Coronary artery (tissue), 2 donors: ENCODE results near the gene TAOK2.
"Not testable (repeated sequence)": the region's sequence is repeated elsewhere in the genome, so short reads cannot be mapped to it uniquely, and the experiment has no call there.

ENCODE experiments used
- DNase-seq: peaks from one replicate; pipeline ENCODE4 v3.0.0-alpha.2; 2017; ENCODE audit warnings: low spot score
- H3K27ac ChIP-seq, 2 donors: fragments of 200-600 bp; sonication (generic); one replicate each; pipeline ENCODE4 v1.5.1; 2016 to 2019
- H3K4me3 ChIP-seq: fragments of 200-600 bp; sonication (generic); 2 replicates; pipeline ENCODE4 v1.5.1; 2016; ENCODE audit warnings: mild to moderate bottlenecking, moderate library complexity
- TF ChIP-seq, protein P1 (sequence below): fragments of 200-600 bp; sonication (generic); IDR thresholded peaks from one replicate; pipeline ENCODE4 v1.5.1; 2019; ENCODE audit warnings: antibody characterized with exemption

TAOK2 gene

DNA sequence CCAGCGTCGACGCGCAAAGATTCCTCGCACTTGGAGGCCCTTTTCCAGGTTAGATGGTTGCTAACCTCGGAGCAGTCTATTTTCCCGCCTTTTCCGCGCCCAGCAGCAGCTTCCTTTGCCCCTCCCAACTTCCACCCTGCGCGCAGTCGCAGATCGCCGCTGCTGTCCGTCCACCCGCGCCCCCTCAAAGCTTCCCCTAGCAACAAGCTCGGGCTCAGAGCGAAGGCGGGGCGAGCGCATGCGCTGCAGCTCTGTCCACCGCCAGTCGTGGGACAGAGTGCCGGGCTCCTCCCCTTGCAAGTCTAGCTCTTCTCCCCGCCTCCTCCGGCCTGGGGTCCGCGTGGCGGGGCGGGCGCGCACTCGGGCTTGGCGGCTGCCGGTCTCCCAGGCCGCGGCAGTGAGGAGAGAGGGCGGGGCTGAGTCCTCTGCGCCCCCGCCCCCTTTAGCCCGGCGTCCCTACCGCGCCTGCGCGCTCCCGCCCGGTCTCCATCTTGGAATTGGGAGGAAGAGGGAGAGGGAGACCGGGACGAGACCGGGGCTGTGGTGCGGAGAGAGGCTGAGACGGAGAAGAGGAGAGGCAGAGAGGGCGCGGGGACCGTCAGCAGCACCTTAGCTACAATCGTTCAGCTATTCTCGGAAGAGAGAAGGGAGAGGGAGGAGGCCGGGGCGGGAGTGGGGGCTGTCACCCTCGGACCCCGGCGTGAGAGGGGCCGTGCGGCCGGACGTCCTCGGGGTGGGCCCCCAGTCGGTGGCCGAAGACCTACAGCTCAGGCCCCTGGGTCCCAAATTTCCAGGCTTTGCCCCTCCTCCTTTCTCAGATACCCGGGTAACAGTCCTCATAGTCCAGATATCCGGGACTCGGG is at the start of gene TAOK2:
Gene TAOK2, plus strand, starts transcription at position 485 of the 863 bp plus-strand sequence. CDS start 3,905 bp downstream, outside the sequence.
- peak within 1 kb of the TSS; percentile 93 to 94 for H3K27ac ChIP-seq
- TF ChIP-seq, protein P1, sequence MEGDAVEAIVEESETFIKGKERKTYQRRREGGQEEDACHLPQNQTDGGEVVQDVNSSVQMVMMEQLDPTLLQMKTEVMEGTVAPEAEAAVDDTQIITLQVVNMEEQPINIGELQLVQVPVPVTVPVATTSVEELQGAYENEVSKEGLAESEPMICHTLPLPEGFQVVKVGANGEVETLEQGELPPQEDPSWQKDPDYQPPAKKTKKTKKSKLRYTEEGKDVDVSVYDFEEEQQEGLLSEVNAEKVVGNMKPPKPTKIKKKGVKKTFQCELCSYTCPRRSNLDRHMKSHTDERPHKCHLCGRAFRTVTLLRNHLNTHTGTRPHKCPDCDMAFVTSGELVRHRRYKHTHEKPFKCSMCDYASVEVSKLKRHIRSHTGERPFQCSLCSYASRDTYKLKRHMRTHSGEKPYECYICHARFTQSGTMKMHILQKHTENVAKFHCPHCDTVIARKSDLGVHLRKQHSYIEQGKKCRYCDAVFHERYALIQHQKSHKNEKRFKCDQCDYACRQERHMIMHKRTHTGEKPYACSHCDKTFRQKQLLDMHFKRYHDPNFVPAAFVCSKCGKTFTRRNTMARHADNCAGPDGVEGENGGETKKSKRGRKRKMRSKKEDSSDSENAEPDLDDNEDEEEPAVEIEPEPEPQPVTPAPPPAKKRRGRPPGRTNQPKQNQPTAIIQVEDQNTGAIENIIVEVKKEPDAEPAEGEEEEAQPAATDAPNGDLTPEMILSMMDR = no peak
- H3K4me3 ChIP-seq = peak within 1 kb of the TSS; percentile 89
- peak; percentile 100 for DNase-seq

DNA sequence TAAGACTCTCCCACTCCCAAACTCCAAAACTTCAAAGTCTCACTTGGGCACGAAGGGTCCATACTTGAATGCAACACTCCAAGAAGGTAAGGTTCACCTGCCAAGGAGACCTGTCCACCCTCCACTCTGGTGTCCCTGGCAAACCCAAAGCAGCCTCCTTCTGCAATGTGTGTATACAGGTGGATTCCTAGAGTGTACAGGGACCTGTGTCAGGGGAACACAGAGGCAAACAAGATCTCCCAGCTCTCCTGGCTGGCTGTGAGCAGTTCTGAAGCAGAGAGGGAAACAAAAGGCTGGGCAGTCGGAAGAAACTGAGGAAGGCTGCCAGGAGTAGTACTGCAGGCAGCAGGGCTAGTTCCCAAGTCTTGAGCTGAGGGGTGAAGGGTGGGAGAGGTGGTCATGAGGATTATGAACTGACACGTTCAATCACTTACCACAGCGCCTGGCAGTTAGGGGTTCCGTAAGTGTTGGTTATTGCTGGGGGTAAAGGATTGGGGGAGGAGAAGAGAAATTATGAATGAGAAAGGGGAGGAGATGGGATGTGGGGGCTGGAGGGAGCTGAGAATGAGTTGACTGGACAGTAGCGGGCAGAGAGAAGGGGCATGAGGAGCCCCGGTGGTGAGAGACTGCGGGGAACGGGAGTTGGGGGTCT is 48.4 kb upstream of the TAOK2 start:
- no peak for DNase-seq
- Histone ChIP-seq H3K4me3 (peak overlapping the region; percentile 95), H3K27ac (peak overlapping the region in 1 of 2 donors; percentile 94)
- TF ChIP-seq, protein P1 = no peak

DNA sequence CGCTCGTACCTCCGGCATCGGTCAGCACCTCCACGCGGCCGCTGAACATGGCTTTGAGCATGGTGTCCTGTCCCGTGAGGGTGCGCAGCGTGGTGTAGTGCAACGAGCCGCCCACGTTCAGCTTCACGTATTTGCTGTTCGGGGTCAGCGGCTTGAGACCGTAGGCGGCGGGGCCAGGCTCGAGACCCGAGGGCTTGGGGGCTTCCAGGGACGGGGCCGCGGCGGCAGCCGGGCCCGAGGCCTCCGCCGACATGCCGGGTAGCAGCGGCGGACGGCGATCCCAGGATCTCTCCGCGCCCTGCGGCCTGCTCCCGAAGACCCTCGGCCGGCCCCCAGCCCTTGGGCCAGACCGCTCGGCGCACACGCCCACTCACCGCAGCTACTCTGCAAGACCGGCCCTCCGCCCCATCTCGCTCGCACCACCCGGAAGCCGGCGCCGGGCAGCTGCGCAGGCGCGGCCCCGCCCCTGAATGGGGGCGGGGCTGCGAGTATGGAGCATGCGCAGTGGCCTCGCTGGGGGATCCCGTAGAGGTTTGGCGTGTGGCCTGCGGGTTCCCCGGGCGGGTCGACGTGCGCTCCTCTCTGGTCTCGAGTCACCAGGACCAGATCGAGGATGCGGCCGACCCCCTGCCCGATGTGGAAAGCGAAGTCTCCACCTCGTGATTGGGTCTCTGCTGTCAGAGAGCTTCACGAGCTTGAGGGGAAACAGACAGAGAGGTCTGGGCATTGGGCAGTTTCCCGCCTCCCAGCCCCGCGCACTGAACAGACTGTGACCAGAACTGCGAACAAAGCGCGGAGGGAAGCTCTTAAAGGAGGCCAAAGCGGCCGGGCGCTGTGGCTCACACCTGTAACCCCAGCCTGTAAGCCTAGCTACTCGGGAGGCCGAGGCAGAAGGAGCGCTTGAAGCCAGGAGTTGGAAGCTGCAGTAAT is 47.6 kb upstream of the TAOK2 start, which contains the start of gene KCTD13:
Gene KCTD13, minus strand, starts transcription at position 446 of the 930 bp plus-strand sequence. Its CDS starts 193 bp downstream, at position 253.
- H3K27ac ChIP-seq = peak within 1 kb of the TSS; percentile 68 to 94
- peak within 1 kb of the TSS; percentile 95 for H3K4me3 ChIP-seq
- TF ChIP-seq, protein P1 = no peak
- peak; percentile 91 for DNase-seq

DNA sequence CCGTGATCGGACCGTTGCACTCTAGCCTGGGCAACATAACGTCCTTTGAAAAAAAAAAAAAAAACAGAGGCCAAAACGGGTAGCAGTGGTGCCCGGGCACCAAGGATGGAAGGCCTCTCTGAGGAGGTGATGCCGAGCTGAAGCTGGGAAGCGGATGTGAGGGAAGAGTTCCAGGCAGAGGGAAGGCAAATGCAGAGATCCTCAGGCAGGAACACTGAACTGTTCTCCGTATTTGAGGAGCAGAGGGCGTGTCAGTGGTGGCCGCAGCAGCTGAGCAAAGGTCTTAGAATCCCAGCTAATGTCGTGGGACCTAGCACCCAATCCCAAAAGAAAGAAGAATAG is 47.0 kb upstream of the TAOK2 start:
- no peak for DNase-seq
- TF ChIP-seq, protein P1 = no peak
- peak overlapping the region; percentile 68 to 94 for H3K27ac ChIP-seq
- H3K4me3 ChIP-seq = peak overlapping the region; percentile 95

DNA sequence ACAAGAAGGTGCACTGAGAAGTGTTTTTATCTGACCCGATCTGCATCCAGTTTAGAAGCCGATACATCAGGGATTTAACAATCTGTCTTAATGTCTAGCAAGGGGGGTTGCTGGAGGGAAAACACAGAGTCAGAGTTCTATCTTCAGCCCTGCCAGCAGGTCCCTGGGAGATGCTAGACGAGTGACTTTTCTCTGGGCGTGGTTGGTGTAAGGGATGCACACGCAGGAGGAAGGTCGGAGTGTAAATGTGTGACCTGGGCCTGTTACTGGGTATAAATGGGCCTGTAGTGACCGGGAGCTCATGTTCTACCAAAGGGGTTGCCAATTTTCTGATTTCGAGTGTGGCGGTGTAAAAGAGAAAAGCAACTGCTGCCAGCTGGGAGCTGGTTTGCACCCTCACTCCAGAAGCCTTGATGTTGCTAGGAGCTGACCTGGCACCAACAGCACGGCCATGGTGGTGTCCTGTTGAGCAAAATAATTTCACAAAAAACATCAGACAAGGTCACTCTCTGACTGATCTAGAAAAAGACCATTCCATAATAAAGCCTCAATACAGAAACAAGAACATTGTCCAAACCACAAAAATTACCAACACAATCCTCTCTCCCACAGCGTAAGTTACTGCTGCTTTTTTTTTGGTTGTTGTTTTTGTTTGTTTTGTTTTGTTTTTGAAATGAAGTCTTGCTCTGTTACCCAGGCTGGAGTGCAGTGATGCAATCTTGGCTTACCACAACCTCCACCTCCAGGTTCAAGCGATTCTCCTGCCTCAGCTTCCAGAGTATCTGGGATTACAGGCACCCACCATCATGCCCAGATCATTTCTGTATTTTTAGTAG is 46.4 kb upstream of the TAOK2 start:
- no peak for DNase-seq
- H3K27ac ChIP-seq = peak overlapping the region; percentile 68 to 94
- H3K4me3 ChIP-seq = peak overlapping the region; percentile 95

DNA sequence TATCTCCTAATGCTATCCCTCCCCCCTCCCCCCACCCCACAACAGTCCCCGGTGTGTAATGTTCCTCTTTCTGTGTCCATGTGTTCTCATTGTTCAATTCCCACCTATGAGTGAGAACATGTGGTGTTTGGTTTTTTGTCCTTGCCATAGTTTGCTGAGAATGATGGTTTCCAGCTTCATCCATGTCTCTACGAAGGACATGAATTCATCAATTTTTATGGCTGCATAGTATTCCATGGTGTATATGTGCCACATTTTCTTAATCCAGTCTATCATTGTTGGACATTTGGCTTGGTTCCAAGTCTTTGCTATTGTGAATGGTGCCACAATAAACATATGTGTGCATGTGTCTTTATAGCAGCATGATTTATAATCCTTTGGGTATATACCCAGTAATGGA is 41.9 kb upstream of the TAOK2 start:
- not testable (repeated sequence) for H3K27ac ChIP-seq, DNase-seq, H3K4me3 ChIP-seq

More for the DNA sequence above, 46.4 kb upstream of the TAOK2 start:
- TF ChIP-seq, protein P1 = no peak
